IPS-18c (cell line): Measurements from ENCODE around the gene ARL2.

Experiments
- H3K4me3 ChIP-seq: 2 replicates; pipeline ENCODE4 v1.7.0; 2013; ENCODE audit warnings: low read depth, mild to moderate bottlenecking, low read length, moderate library complexity; ENCODE audit not compliant: insufficient read depth
- H3K9me3 ChIP-seq: one replicate; pipeline ENCODE4 v1.6.1; 2013; ENCODE audit warnings: mild to moderate bottlenecking, low read length, moderate library complexity; ENCODE audit not compliant: control insufficient read depth, insufficient read depth

Gene ARL2

DNA sequence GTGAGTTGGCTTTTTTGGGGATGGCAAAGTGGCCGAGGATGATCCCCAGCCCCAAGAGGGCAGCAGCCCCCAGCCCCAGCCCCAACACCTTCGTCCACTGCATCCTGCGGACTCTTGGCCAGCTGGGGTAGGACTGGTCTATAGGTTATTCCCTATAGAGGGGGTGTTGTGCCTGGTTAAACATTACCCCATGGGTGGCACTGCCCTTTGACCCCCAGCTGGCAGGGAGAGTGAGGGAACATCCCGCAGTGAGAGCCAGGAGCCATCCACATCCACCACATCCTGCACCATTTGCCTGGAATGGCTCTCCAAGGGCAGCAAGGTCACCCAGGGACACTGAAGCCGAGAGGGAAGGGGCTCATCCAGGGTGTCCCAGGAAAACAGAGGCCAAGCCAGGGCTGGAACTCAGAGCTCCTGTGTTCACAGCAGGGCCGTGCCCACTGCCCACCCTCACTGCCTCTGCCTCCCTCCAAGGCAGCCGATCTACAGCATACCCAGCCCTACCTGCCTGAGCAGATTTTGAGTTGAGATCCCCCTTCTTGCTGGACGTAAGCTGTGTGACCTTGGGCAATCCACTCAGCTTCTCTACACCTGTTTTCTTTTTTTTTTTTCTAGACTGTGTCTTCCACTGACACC is 44.6 kb downstream of the ARL2 start, which contains the start of gene NAALADL1:
NAALADL1 (minus strand) TSS at position 135 of the 636 bp plus-strand sequence; CDS start at position 103, 32 bp downstream.
- Histone ChIP-seq H3K9me3 (peaks cover 2% of the 10 kb centered on the region), H3K4me3 (no peak within 1 kb of the TSS)

- H3K4me3 ChIP-seq = no peak overlapping the region
- H3K9me3 ChIP-seq = peaks cover 2% of the 10 kb centered on the region
These were observed 45.6 kb downstream of the ARL2 start for GRCh38 chr11:65059523-65059922.

DNA sequence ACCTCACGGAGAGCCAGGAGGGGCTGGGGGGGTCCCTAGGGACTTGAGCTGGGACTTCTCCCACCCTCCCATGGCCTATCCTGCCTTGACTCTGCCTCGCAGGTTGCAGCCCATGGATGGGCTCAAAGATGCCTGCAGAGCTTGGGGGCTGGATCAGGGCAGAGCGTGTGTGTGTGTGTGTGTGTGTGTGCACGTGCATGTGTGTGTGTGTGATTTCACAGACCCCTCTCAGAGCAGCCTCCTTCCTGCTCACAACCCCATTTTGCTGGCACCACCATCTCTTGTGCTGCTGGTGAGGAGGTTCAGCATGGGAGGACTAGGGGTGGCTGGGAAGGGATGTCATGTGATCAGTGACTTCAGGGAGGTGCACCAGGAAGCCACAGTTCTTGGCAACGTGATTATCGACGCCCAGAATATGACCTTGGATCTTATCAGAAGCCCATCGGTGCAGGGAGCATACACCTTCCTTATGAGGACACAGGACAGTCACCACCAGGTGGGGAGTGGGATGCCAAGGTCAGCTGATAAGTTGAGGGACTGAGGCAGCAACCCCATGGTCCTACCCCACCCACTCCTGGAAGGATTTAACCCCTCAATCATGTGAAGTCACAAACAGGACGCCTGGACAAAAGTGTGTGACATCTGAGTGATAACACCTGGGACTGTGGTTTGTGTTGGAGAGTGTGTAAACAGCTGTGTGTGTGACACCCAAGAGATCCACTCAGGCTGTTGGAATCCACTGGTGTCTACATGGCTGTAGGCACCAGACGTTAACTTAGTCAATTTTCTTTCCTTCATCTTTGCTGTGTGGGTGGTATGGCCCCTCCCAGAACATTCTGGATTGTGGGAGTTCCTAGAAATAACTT is 46.2 kb downstream of the ARL2 start:
- Histone ChIP-seq H3K9me3 (peaks cover 2% of the 10 kb centered on the region), H3K4me3 (no peak overlapping the region)

DNA sequence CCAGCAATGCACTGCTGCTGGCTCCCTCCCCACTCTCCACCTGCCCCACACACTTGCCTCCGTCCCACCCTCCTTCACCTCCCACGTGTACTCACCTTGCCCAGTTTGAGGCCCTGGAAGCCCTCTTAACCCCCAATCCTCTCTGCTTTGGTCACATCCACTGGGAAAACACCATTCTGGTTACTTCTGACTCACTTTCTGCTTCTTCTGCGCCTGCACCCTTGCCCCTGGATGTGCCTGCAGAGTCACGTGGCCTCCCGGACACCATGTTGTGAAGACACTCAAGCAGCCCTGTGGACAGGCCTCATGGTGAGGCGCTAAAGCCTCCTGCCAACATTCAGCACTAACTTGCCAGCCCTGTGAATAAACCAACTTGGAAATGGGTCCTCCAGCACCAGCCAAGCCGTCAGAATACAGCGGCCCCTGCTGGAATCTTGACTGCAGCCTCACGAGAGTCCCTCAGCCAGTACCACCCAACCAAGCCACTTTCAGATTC is 47.0 kb downstream of the ARL2 start:
- peaks cover 2% of the 10 kb centered on the region for H3K9me3 ChIP-seq
- no peak overlapping the region for H3K4me3 ChIP-seq

GRCh38 chr11:65063532-65063931 is 49.6 kb downstream of the ARL2 start:
- Histone ChIP-seq H3K4me3 (no peak overlapping the region), H3K9me3 (peaks cover 2% of the 10 kb centered on the region)

DNA sequence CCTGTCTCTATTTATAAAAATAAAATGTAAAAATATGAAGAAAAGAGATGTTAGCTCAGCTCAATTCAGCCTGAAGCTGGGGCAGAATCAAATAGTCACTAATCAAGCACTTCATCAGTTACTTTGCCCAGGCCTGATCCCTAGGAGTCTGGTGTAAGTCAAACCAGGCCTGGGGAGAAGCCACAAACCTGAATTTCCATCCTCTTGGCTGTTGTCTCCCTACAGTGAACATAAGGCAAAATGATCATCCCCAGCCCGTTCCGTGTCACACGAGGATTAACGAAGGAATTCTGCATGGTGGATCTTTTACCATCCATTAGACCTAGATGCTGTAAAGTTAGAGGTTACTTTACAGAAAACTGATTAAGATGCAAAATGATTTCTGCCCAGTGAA is 50.9 kb downstream of the ARL2 start:
- H3K4me3 ChIP-seq = no peak overlapping the region
- peaks cover 2% of the 10 kb centered on the region for H3K9me3 ChIP-seq

DNA sequence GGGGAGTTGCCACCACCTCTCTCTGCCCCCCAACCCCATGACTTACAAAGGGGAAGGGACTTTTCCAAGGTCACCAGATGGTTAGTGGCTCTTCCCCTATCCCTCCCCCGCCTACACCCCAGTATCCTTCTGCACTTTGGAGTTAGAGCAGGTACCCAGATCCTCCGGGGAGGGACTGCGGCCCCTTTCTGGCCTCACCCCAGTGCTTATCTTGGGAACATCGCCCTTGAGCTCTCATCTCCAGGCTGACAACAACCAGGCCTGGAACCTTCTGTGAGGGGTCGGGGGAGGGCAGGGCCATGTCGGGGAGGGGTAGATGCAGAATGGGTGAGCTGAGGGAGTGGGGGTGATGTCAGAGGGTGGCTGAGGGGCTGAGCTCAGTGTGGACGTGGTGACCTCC is 51.9 kb downstream of the ARL2 start:
- Histone ChIP-seq H3K4me3 (no peak overlapping the region), H3K9me3 (no peaks in the 10 kb centered on the region)

DNA sequence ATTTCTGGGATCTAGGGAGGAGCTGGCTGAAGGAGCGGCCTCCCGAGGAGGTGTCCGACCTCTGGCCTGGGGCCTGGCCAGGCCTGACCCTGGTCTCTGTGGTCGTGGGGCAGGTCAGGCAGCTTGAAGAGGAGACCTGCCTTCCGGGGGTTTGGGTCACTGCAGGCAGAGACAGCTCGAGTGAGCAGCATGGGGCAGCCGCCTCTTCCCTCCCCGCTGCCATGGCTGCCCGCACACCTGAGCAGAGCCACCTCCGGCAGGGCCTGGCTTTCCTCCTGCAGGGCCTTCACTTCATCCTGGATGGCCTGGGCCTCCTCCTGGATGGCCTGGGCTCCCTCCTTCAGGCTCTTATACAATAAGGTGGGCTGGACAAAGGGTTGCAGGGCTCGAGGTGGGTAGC is 52.4 kb downstream of the ARL2 start:
- Histone ChIP-seq H3K9me3 (no peaks in the 10 kb centered on the region), H3K4me3 (no peak overlapping the region)

DNA sequence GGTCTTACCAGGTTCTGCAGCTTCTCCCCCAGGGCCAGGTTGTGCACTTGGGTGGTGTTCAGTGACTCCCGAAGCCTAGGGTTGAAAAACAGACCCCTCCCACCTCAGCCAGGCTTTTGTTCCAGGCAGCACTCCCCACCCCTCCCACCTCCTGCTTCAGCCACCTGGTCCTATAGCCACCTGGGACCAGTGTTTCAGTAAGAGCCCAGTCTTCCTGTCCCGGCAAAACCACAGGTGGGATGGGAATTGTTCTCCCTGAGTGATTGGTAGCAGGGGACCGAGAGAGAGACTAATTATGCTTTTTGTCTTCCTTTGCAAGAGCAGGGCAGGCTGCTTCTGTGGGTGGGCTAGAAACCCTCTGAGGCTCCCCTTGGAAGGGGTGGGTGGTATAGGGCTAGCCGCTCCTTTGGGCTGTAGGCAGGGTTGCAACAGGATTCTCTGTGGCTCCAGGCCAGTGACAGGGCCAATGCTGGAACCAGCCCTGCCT is 52.9 kb downstream of the ARL2 start:
- no peaks in the 10 kb centered on the region for H3K9me3 ChIP-seq
- H3K4me3 ChIP-seq = no peak overlapping the region

GRCh38 chr11:65067446-65067845 is 53.5 kb downstream of the ARL2 start:
- Histone ChIP-seq H3K9me3 (no peaks in the 10 kb centered on the region), H3K4me3 (no peak overlapping the region)

- no peaks in the 10 kb centered on the region for H3K9me3 ChIP-seq
- no peak overlapping the region for H3K4me3 ChIP-seq
These were observed 55.3 kb downstream of the ARL2 start for GRCh38 chr11:65069217-65069616.
